Gastrocnemius medialis (tissue), 4 donors: Measurements from ENCODE around the gene SND1. TPM values are rescaled to one million over a fixed set of nuclear protein-coding genes. Genes with fewer than 3 reads are reported as not detected.

Experiments
- ATAC-seq, 2 donors: fragments of 150-250 bp; one replicate each; pipeline ENCODE4 v1.9.1; 2016
- DNase-seq, 2 donors: peaks; one replicate each; pipeline ENCODE4 v3.0.0-alpha.2; 2019
- H3K27ac ChIP-seq, 4 donors: fragments of 200-600 bp; sonication (generic); 1 replicate in 1 of 4; 2 replicates in 3 of 4; pipeline ENCODE4 v1.5.1; 2016 to 2018; ENCODE audit warnings: mild to moderate bottlenecking in 2 of 4, moderate library complexity in 1 of 4
- H3K27me3 ChIP-seq, 3 donors: fragments of 200-600 bp; sonication (generic) in 2 of 3; 1 replicate in 1 of 3; 2 replicates in 2 of 3; pipeline versions ENCODE4 v1.5.1 to v1.6.0; 2016 to 2019; ENCODE audit warnings: mild to moderate bottlenecking in 1 of 3, moderate library complexity in 1 of 3
- H3K36me3 ChIP-seq, 2 donors: fragments of 200-600 bp; sonication (generic) in 1 of 2; one replicate each; pipeline ENCODE4 v1.5.1; 2017 to 2018
- H3K4me1 ChIP-seq, 2 donors: fragments of 200-600 bp; sonication (generic) in 1 of 2; one replicate each; pipeline ENCODE4 v1.5.1; 2016 to 2017; ENCODE audit warnings: mild to moderate bottlenecking in 2 of 2
- H3K4me3 ChIP-seq, 4 donors: fragments of 200-600 bp; sonication (generic) in 3 of 4; 1 replicate in 1 of 4; 2 replicates in 3 of 4; pipeline ENCODE4 v1.5.1; 2016 to 2019; ENCODE audit warnings: mild to moderate bottlenecking in 2 of 4
- H3K9me3 ChIP-seq, 3 donors: fragments of 200-600 bp; sonication (generic) in 2 of 3; 1 replicate in 1 of 3; 2 replicates in 2 of 3; pipeline ENCODE4 v1.5.1; 2016 to 2019
- POLR2A ChIP-seq, 2 donors: fragments of 450-650 bp; IDR thresholded peaks; one replicate each; pipeline ENCODE4 v1.6.1; 2017; ENCODE audit warnings: antibody characterized with exemption in 2 of 2, mild to moderate bottlenecking in 2 of 2, moderate library complexity in 2 of 2
- in situ Hi-C, 4 donors: fragments of 200-750 bp; cut with MboI; loops; one replicate each; pipeline versions ENCODE4 v1.15.0 to v1.8.0; 2017; ENCODE audit warnings: low sequenced_read_pairs in 4 of 4
- intact Hi-C: fragments of 100-400 bp; cut with DNase I; formaldehyde crosslinking; loops from one replicate; pipeline ENCODE4 v1.15.1; 2023; ENCODE audit warnings: low total_unique reads
- total RNA-seq, 4 donors: library from RNA; depleted of rRNA; stranded (reverse); fragments of >200 nt; gene quantifications; one replicate each; pipeline versions ENCODE4 v1.1.0 to v1.2.3, GENCODE V29; 2016
- TF ChIP-seq, protein P1 (sequence below), 5 experiments: fragments of 450-650 bp in 3 of 5; fragments of 200-600 bp in 2 of 5; sonication (generic) in 2 of 5; IDR thresholded peaks in 4 of 5; conservative IDR thresholded peaks in 1 of 5; 1 replicate in 4 of 5; 2 replicates in 1 of 5; pipeline ENCODE4 v1.5.1; 2016 to 2019; ENCODE audit warnings: antibody characterized with exemption in 5 of 5, mild to moderate bottlenecking in 3 of 5, moderate library complexity in 3 of 5

Gene SND1
- total RNA-seq, 4 donors from 2014 or later = 30.4 to 73.0 (median 50.3) TPM

DNA sequence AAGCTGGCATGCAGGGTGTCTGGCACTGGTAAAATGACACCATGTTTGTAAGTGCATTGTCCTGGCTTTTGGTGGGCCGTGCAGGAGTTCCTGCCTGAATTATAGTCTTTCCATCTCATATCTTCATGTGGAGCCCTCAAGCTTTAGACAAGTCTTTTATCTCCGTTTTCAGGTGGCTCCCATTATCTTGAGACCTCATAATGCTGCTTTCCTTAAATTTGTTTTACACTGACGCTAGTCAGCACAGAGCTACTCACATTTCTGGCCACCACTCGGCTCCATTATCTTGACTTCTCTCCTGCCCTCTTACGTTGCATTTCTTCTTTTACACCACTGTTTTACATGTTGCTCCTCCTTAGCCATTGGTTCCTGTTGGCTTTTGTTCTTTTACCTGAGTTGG, 342.0 kb downstream of the SND1 start:
- Histone ChIP-seq H3K4me1 (peaks cover 12 to 18% of the 10 kb centered on the region in 2 donors), H3K27me3 (no peaks in the 10 kb centered on the region), H3K4me3 (no peak overlapping the region), H3K27ac (no peak overlapping the region), H3K9me3 (no peaks in the 10 kb centered on the region), H3K36me3 (peaks cover 0 to 7% of the 10 kb centered on the region in 2 donors)
- no peak for TF ChIP-seq POLR2A (IDR thresholded peaks at IDR 0.05)
- TF ChIP-seq, protein P1, sequence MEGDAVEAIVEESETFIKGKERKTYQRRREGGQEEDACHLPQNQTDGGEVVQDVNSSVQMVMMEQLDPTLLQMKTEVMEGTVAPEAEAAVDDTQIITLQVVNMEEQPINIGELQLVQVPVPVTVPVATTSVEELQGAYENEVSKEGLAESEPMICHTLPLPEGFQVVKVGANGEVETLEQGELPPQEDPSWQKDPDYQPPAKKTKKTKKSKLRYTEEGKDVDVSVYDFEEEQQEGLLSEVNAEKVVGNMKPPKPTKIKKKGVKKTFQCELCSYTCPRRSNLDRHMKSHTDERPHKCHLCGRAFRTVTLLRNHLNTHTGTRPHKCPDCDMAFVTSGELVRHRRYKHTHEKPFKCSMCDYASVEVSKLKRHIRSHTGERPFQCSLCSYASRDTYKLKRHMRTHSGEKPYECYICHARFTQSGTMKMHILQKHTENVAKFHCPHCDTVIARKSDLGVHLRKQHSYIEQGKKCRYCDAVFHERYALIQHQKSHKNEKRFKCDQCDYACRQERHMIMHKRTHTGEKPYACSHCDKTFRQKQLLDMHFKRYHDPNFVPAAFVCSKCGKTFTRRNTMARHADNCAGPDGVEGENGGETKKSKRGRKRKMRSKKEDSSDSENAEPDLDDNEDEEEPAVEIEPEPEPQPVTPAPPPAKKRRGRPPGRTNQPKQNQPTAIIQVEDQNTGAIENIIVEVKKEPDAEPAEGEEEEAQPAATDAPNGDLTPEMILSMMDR (IDR thresholded peaks at IDR 0.05 in 4 of 5, conservative IDR thresholded peaks at IDR 0.05 in 1 of 5) = no peak
- ATAC-seq = no peak
- no peak for DNase-seq
- in situ Hi-C loops = no loop called here
- intact Hi-C loops = no loop called here

DNA sequence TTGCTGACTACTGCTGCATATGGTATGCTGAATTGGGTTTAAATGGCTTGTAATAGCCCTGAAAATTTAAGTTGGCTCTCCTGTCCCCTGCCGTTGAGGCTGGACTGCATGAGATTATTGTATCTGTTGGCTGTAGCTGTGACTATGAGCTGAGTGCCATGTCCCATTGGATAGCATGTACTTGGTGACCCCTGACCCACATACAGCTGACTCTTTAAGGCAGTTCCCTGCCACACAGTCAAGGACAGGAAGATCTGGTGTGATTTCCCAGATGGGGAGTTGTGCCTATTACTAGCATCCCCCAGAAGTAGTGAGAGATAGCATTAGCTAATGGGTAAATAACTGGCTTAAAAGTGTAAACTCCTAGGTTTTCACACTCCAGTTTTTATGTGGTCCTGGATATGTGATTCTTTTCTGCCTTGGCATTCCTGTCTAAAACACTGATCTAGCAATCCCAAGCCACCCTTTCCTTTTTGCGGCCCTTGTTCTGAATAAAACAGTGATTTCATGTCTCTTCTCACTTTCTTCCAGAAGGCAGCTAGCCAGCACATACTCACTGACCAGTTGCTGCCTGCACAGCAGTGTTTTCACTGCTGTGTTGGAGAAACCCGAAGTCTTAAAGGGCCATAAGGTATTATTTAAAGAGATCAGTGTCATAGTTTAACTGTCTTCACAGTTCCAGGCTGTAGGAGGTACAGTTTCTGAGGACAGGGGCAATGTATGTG, 343.3 kb downstream of the SND1 start:
- peak overlapping the region; percentile 11 to 62 (median 40) for H3K27ac ChIP-seq
- peaks cover 0 to 7% of the 10 kb centered on the region in 2 donors for H3K36me3 ChIP-seq
- ATAC-seq = peak; percentile 69 to 73
- TF ChIP-seq, protein P1 (IDR thresholded peaks at IDR 0.05 in 4 of 5, conservative IDR thresholded peaks at IDR 0.05 in 1 of 5) = no peak
- TF ChIP-seq POLR2A (IDR thresholded peaks at IDR 0.05) = no peak
- in situ Hi-C loops (no loop called here), intact Hi-C loops (no loop called here)
- no peak overlapping the region for H3K4me3 ChIP-seq
- H3K9me3 ChIP-seq = no peaks in the 10 kb centered on the region
- no peak for DNase-seq
- H3K4me1 ChIP-seq = peaks cover 12 to 18% of the 10 kb centered on the region in 2 donors
- H3K27me3 ChIP-seq = no peaks in the 10 kb centered on the region

DNA sequence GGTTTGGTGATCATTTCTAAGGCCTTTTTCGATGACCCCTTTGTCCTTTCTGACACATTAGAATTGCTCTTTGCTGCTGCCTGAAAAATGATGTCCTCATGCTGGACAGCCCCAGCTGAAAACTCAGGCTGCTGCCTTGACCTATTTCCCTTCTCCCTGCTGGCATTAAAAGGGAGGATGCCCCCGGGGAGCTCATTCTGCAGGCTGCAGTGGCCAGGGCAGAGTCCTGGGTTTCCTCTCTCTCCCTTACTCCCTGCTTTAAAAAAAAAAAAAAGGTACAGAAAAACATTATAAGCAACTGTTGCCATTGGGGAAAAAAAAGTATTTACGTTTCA, 343.9 kb downstream of the SND1 start:
- Histone ChIP-seq H3K4me3 (no peak overlapping the region), H3K36me3 (peaks cover 0 to 4% of the 10 kb centered on the region in 2 donors), H3K27ac (peak overlapping the region; percentile 11 to 62 (median 40)), H3K27me3 (no peaks in the 10 kb centered on the region), H3K4me1 (peaks cover 18% of the 10 kb centered on the region in 2 donors), H3K9me3 (no peaks in the 10 kb centered on the region)
- intact Hi-C loops = no loop called here
- DNase-seq (no peak), ATAC-seq (peak; percentile 37 to 47)
- in situ Hi-C loops = no loop called here
- no peak for TF ChIP-seq POLR2A (IDR thresholded peaks at IDR 0.05)
- TF ChIP-seq, protein P1 (IDR thresholded peaks at IDR 0.05 in 4 of 5, conservative IDR thresholded peaks at IDR 0.05 in 1 of 5) = no peak

DNA sequence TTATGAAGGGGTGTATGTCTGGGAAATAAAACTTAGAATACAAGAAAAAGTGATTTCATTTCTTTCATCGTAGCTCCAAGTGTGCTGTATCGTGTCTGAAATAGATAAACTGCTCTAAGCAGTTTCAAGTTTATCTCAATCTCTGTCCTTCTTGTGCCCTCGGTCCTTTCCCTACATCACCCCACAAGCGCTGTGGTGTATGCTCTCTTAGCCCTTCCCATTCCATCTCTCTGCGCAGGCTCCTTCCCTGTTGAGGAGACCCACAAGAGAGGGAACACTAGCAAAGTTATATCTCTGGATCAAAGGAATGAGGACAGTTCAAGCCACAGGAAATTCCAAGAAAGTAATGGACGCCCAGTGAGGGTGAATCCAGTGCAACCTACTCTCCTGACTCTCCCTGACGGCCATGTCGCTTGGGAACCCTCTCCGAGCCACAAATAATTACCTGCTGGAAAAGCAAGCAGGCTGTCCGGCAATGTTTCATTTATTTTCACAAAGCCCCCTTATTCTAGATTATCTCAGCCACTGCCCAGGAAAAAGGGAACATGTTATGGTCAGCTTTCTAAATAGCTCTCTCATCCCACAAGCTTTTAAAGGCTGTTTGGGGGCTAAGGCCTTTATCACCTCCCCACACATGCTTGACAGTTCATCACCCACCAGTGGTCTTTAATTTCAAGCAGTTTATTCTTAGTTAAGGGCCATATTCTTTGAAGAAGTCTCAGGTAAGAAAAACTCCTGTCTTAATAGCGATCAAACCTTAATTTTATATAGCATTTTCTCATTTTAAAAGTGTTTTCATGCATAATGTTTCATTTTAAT, 344.5 kb downstream of the SND1 start:
- in situ Hi-C loops = no loop called here
- TF ChIP-seq POLR2A (IDR thresholded peaks at IDR 0.05) = no peak
- TF ChIP-seq, protein P1 (IDR thresholded peaks at IDR 0.05 in 4 of 5, conservative IDR thresholded peaks at IDR 0.05 in 1 of 5) = no peak
- no peaks in the 10 kb centered on the region for H3K9me3 ChIP-seq
- intact Hi-C loops = no loop called here
- no peak for DNase-seq
- peaks cover 18 to 22% of the 10 kb centered on the region in 2 donors for H3K4me1 ChIP-seq
- peak overlapping the region in 1 of 4 donors; percentile 62 for H3K27ac ChIP-seq
- H3K27me3 ChIP-seq = no peaks in the 10 kb centered on the region
- ATAC-seq = no peak
- H3K4me3 ChIP-seq = no peak overlapping the region
- H3K36me3 ChIP-seq = no peaks in the 10 kb centered on the region
